ENCODE measurements around the gene SGSM1.

DNA sequence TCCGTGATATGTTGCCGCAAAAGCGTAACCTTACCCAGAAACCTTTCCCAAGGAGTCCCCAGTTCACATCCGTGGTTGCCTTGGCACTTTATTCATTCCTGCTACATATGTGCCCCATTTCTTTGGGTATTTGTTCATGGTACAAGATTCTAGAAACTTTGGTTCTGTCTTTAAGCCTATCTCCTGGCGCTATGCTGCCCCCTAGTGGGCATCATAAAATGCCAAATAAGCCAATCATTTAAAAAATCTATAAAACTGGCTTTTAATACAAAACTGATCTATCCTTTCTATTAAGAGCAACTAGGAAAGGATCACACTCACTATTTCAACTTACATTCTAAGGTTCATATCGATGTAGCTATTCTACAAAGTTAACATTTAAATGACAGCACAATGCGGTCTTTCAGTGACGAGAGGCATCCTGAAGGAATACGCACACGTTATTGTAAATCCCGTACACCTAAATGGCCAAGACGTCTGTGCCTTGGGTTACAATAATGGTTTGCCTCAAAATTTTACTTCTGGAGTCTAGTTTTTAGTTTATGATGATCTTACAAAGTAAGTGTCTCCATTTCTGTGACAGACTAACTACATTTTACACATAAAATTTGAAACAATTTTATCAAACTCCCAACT lies 47.7 kb upstream of the SGSM1 start:
- TF ChIP-seq POLR2A (IDR thresholded peaks at IDR 0.05) = no peak
- TF ChIP-seq, protein P1, sequence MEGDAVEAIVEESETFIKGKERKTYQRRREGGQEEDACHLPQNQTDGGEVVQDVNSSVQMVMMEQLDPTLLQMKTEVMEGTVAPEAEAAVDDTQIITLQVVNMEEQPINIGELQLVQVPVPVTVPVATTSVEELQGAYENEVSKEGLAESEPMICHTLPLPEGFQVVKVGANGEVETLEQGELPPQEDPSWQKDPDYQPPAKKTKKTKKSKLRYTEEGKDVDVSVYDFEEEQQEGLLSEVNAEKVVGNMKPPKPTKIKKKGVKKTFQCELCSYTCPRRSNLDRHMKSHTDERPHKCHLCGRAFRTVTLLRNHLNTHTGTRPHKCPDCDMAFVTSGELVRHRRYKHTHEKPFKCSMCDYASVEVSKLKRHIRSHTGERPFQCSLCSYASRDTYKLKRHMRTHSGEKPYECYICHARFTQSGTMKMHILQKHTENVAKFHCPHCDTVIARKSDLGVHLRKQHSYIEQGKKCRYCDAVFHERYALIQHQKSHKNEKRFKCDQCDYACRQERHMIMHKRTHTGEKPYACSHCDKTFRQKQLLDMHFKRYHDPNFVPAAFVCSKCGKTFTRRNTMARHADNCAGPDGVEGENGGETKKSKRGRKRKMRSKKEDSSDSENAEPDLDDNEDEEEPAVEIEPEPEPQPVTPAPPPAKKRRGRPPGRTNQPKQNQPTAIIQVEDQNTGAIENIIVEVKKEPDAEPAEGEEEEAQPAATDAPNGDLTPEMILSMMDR (IDR thresholded peaks at IDR 0.05) = peak; percentile 77 to 93 (median 80)
- TF ChIP-seq EP300 (IDR thresholded peaks at IDR 0.05) = no peak
